Ovary (tissue), 10 donors: ENCODE results near the gene AGR2. TPM values are rescaled to one million over a fixed set of nuclear protein-coding genes. Genes with fewer than 3 reads are reported as not detected.
"Not testable (repeated sequence)": the region's sequence is repeated elsewhere in the genome, so short reads cannot be mapped to it uniquely, and the experiment has no call there.

Experiments used
- DNase-seq, 5 donors: peaks; one replicate each; pipeline ENCODE4 v3.0.0-alpha.2; 2019 to 2020
- H3K27ac ChIP-seq, 2 donors: fragments of 200-600 bp; one replicate each; pipeline versions ENCODE4 v1.5.1 to v1.8.0; 2019 to 2022
- H3K27me3 ChIP-seq: fragments of 200-600 bp; one replicate; pipeline ENCODE4 v1.8.0; 2022
- H3K36me3 ChIP-seq: fragments of 200-600 bp; sonication (generic); one replicate; pipeline ENCODE4 v1.5.1; 2019
- H3K4me1 ChIP-seq: one replicate; pipeline ENCODE4 v1.8.1; 2013; ENCODE audit warnings: mild to moderate bottlenecking, moderate library complexity; ENCODE audit not compliant: insufficient read depth
- H3K4me3 ChIP-seq: fragments of 200-600 bp; sonication (generic); one replicate; pipeline ENCODE4 v1.5.1; 2017
- H3K9me3 ChIP-seq, 2 donors: fragments of 200-600 bp in 1 of 2; sonication (generic) in 1 of 2; one replicate each; pipeline versions ENCODE4 v1.5.1 to v1.8.1; 2013 to 2019; ENCODE audit warnings: mild to moderate bottlenecking in 1 of 2, moderate library complexity in 1 of 2
- EP300 ChIP-seq: sonication (generic); formaldehyde crosslinking; IDR thresholded peaks from one replicate; pipeline ENCODE4 v1.6.1; 2017; ENCODE audit warnings: antibody characterized with exemption
- POLR2A ChIP-seq: fragments of 450-650 bp; IDR thresholded peaks from one replicate; pipeline ENCODE4 v1.6.1; 2017; ENCODE audit warnings: antibody characterized with exemption, mild to moderate bottlenecking, moderate library complexity
- WGBS, 3 donors: extraction: QIAGEN DNeasy Blood & Tissue Kit in 1 of 3; methylation state at CpG; one replicate each; pipeline versions ENCODE4 v1.1.5 to v1.1.7; 2013 to 2017; 5-methylcytosine and 5-hydroxymethylcytosine counted together
- intact Hi-C, 4 donors: fragments of 100-400 bp; cut with DNase I; formaldehyde crosslinking; loops; one replicate each; pipeline versions ENCODE4 v1.11.0 to v1.15.1; 2022 to 2023
- long read RNA-seq, 3 donors: library from polyadenylated mRNA in 2 of 3; unstranded in 2 of 3; transcript quantifications; one replicate each; pipeline ENCODE4 v2.0.0 and lab custom pipeline, GENCODE V29; 2021 to 2026
- polyA plus RNA-seq, 2 donors: library from polyadenylated mRNA; stranded (reverse); fragments of 200-250 nt in 1 of 2; fragments of 350-450 nt in 1 of 2; fragmentation: Illumina TruSeq in 1 of 2; extraction: RNeasy Lipid Tissue Mini Kit (QIAGEN cat#74804) in 1 of 2; gene quantifications; one replicate each; pipeline ENCODE4 v1.2.3, GENCODE V29; 2013 to 2014
- total RNA-seq, 7 donors: library from RNA; depleted of rRNA in 2 of 7; stranded (reverse); fragments of >200 nt in 2 of 7; fragmentation: NEBNext Ultra II Directional in 3 of 7; extraction: Animal tissue kit (Norgen Biotek cat#: 25700) in 3 of 7; gene quantifications; one replicate each; pipeline versions ENCODE4 v1.1.0 to v1.2.4, GENCODE V29; 2016 to 2023
- TF ChIP-seq, protein P1 (sequence below), 3 donors: fragments of 450-650 bp in 2 of 3; fragments of 200-600 bp in 1 of 3; IDR thresholded peaks; one replicate each; pipeline versions ENCODE4 v1.5.1 to v1.8.0; 2016 to 2022; ENCODE audit warnings: antibody characterized with exemption in 3 of 3, mild to moderate bottlenecking in 1 of 3
- donor health status: DM: no; HTN: no; CAD: no; lungs with moderate emphysema.
- donor health status: DM: no; HTN: no; CAD: no.
- donor health status: Bipolar disorder and iron deficiency.
- donor health status: DM: yes; HTN: yes; CAD: no.
- donor health status: DM: no; HTN: no; CAD: no.
- donor health status: DM: yes; HTN: yes; CAD: no.

AGR2 gene
- total RNA-seq (10 to 100 TPM in 1 of 7 donors, 1 to 10 TPM in 4, not detected in 2; 1.3 to 64.3 (median 4.6) TPM), polyA plus RNA-seq (under 1 TPM in 1 of 2 donors, not detected in 1; 0.07 TPM)
- long read RNA-seq, donor 1: 0 reads
- long read RNA-seq, donor 2: 0 reads
- long read RNA-seq, donor 3, partial matches to known transcripts: 0 of 4 reads
- long read RNA-seq, donor 3, other reads (novel, unspliced or antisense): 0 of 4 reads

DNA sequence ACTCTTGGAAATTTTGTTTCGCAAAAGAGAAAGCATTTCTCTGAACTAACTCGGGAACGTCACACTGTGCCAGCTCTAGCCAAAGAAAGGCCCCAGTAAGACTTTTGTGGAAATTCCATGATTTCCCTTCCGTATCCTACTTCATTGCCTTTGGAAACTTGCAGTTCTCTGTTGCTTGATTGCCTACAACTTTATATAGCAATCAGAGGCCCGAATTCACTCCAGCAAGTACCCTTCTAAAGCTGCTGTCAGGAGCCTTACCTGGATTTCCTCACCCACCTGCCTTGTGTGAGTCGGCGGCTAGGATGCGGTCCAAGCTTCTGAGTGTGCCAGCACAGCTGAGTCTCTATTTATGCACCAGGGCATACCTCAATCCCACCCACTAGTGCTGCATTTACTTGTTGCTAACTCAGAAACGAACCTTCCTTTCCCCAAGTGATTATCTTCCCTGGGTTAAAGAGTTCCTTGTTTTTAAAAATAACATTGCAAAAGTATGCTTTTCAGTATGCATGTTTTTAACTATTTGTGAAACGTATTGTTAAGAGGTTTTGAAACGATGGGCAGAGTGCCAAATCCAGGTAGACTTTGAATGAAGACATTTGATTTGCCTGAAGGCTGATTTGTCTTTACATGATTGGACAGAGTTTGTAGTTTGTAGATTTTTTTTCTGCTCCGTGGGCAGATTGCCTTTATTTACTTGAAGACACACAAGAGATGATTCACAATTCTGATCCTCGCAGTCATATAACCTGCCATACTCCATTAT, at the start of gene AGR2:
Gene AGR2, minus strand, starts transcription at position 326 of the 766 bp plus-strand sequence. CDS start 3,203 bp downstream, outside the sequence.
- intact Hi-C loops: no loop called here
- DNase-seq: no peak
- Histone ChIP-seq H3K36me3 (no peaks in the 10 kb centered on the region), H3K27ac (no peak within 1 kb of the TSS), H3K27me3 (no peaks in the 10 kb centered on the region), H3K4me3 (no peak within 1 kb of the TSS), H3K4me1 (no peaks in the 10 kb centered on the region), H3K9me3 (no peaks in the 10 kb centered on the region)
- WGBS, 3 donors: 73 to 82% (median 78%) methylated on average over 13 of the region's 13 CpGs
- TF ChIP-seq, protein P1, sequence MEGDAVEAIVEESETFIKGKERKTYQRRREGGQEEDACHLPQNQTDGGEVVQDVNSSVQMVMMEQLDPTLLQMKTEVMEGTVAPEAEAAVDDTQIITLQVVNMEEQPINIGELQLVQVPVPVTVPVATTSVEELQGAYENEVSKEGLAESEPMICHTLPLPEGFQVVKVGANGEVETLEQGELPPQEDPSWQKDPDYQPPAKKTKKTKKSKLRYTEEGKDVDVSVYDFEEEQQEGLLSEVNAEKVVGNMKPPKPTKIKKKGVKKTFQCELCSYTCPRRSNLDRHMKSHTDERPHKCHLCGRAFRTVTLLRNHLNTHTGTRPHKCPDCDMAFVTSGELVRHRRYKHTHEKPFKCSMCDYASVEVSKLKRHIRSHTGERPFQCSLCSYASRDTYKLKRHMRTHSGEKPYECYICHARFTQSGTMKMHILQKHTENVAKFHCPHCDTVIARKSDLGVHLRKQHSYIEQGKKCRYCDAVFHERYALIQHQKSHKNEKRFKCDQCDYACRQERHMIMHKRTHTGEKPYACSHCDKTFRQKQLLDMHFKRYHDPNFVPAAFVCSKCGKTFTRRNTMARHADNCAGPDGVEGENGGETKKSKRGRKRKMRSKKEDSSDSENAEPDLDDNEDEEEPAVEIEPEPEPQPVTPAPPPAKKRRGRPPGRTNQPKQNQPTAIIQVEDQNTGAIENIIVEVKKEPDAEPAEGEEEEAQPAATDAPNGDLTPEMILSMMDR (IDR thresholded peaks at IDR 0.05): no peak
- no peak for TF ChIP-seq EP300
- no peak for TF ChIP-seq POLR2A

DNA sequence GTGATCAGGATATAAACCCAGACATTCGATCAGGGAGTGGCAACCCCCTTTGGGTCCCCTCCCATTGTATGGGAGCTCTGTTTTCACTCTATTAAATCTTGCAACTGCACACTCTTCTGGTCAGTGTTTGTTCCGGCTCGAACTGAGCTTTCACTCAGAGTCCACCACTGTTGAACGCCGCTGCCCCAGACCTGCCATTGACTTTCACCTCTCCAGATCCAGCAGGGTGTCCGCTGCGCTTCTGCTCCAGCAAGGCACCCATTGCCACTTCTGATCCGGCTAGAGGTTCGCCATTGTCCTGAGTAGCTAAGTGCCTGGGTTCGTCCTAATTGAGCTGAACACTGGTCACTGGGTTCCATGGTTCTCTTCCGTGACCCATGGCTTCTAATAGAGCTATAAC, 48.4 kb upstream of the AGR2 start:
- H3K4me1 ChIP-seq, H3K27ac ChIP-seq, DNase-seq, H3K27me3 ChIP-seq, intact Hi-C loops, H3K36me3 ChIP-seq, H3K4me3 ChIP-seq, H3K9me3 ChIP-seq: not testable (repeated sequence)
- 92 to 96% (median 94%) methylated on average over 11 of the region's 11 CpGs for WGBS, 3 donors

DNA sequence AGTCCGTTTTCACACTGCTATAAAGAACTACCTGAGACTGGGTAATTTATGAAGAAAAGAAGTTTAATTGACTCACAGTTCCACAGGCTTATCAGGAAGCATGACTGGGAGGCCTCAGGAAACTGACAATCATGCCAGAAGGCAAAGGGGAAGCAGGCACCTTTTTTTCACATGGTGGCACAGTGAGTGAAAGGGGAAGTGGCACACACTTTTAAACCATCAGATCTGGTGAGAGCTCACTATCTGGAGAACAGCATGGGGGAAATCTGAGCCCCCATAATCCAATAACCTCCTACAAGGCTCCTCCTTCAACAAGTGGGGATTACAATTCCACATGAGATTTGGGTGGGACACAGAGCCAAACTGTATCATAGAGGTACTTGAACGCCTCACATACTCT, 47.0 kb upstream of the AGR2 start:
- intact Hi-C loops: no loop called here
- DNase-seq: no peak
- 41 to 54% (median 45%) methylated on average over 2 of the region's 2 CpGs for WGBS, 3 donors
- Histone ChIP-seq H3K27ac (no peak overlapping the region), H3K4me1 (no peaks in the 10 kb centered on the region), H3K4me3 (no peak overlapping the region), H3K27me3 (no peaks in the 10 kb centered on the region), H3K36me3 (no peaks in the 10 kb centered on the region), H3K9me3 (no peaks in the 10 kb centered on the region)
- TF ChIP-seq, protein P1 (IDR thresholded peaks at IDR 0.05): no peak
- TF ChIP-seq POLR2A (no peak), EP300 (no peak)

DNA sequence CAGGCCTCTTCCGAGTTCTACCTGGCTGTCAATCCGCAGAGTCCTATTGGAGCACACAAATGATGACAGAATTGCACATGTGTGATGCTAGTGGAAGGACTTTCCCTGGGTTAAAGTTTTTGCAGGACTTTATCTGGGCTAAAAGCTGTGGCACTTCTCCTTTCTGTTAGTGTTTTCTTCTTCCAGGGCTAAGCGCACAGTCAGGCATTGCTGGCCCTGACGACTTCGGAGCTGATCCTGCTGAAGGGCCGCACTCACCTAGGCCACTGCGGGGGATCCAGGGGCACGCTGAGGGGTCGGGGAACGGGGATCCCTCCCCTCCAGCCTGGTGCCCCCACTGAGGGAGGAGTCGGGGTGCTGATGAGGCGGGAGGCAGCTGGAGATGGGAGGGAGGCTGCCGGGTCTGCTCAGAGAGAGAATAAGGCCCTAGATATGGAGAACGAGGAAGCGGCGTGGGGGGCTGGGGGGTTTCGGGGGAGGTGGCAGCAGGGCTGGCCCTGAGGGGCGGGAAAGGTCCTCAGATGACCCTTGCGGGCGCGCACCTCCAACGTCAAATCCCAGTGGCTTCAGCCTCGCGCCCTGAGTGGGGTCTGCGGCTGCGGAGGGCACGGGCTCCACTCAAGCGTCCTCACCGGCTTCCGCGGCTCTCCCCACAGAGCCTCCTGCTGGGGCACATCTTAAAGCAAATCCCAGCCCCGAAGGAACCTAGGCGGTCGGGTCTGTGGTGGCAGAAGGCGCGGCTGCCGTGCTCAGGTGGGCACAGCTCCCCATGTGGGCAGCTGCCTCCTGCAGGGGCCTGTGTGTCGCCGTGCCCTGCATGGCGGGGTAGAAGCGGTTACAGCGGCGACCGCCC, 46.0 kb upstream of the AGR2 start:
- intact Hi-C loops: no loop called here
- TF ChIP-seq POLR2A: no peak
- no peak overlapping the region for H3K4me3 ChIP-seq

DNA sequence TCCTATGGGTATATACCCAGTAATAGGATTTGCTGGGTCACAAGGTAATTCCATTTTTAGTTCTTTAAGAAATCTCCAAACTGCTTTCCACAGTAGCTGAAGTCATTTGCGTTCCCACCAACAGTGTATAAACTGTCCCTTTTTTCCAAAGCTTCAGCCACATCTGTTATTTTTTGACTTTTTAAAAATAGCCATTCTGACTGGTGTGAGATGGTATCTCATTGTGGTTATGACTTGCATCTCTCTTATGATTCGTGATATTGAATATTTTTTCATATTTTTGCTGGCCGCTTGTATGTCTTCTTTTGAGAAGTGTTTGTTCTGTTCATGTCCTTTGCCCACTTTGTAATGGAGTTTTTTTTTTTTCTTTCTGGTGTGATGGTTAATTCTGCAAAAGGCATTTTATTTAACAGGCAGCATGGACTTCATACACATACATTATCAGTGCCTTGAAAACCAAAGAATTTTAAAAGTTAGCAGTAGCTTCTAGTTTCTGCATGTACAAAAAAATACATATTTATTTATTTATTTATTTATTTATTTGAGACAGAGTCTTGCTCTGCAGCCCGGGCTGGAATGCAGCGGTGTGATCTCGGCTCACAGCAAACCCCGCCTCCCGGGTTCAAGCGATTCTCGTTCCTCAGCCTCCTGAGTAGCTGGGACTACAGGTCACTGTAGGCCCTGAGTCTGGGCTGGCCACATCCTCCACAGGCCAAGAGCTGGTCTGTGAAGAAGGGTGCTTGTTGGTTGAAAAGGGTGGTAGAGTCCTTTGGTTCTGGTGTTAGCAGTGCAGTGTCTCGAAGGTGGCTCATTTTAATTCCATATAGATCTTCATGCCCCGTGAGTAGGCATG, 44.7 kb upstream of the AGR2 start:
- H3K27me3 ChIP-seq: no peaks in the 10 kb centered on the region

More for the DNA sequence above, 46.0 kb upstream of the AGR2 start:
- no peaks in the 10 kb centered on the region for H3K36me3 ChIP-seq
- H3K27me3 ChIP-seq: no peaks in the 10 kb centered on the region
- no peak for DNase-seq
- H3K9me3 ChIP-seq: no peaks in the 10 kb centered on the region
- no peak overlapping the region for H3K27ac ChIP-seq
- H3K4me1 ChIP-seq: no peaks in the 10 kb centered on the region
- WGBS, 3 donors: 76 to 78% (median 78%) methylated on average over 43 to 44 of the region's 44 CpGs

More for the DNA sequence above, 44.7 kb upstream of the AGR2 start:
- Histone ChIP-seq H3K4me3 (no peak overlapping the region), H3K4me1 (no peaks in the 10 kb centered on the region), H3K9me3 (no peaks in the 10 kb centered on the region), H3K27ac (no peak overlapping the region), H3K36me3 (no peaks in the 10 kb centered on the region)
- TF ChIP-seq POLR2A (no peak), EP300 (no peak)
- TF ChIP-seq, protein P1 (IDR thresholded peaks at IDR 0.05): no peak
- intact Hi-C loops: no loop called here
- WGBS, 3 donors: 88 to 91% (median 88%) methylated on average over 12 of the region's 12 CpGs
- no peak for DNase-seq
